HCT116 (cell line): Measurements from ENCODE around the gene NFKB2.

ENCODE experiments used
- JUND ChIP-seq: IDR thresholded peaks from 2 replicates; pipeline ENCODE4 v1.6.1; 2012
- MAX ChIP-seq: IDR thresholded peaks from 2 replicates; pipeline ENCODE4 v1.6.1; 2012
- POLR2A ChIP-seq: IDR thresholded peaks from 2 replicates; pipeline ENCODE4 v1.7.0; 2011; ENCODE audit warnings: borderline replicate concordance; ENCODE audit not compliant: insufficient read depth, insufficient read length; ENCODE audit errors: extremely low read depth
- RAD21 ChIP-seq: IDR thresholded peaks from 2 replicates; pipeline ENCODE4 v1.6.1; 2012; ENCODE audit warnings: low read depth, mild to moderate bottlenecking
- SP1 ChIP-seq: IDR thresholded peaks from 2 replicates; pipeline ENCODE4 v1.6.1; 2012; ENCODE audit warnings: low read depth
- TCF7L2 ChIP-seq: IDR thresholded peaks from 2 replicates; pipeline ENCODE4 v1.7.0; 2011; ENCODE audit warnings: borderline replicate concordance, inconsistent platforms; ENCODE audit not compliant: insufficient read depth, insufficient read length; ENCODE audit errors: extremely low read depth
- ZNF274 ChIP-seq: fragments of 200-500 bp; sonication (Bioruptor generic); IDR thresholded peaks from 2 replicates; pipeline ENCODE4 v1.6.1; 2014; ENCODE audit warnings: mild to moderate bottlenecking, low read depth, low read length, inconsistent platforms
- TF ChIP-seq, protein P1 (sequence below), 3 experiments: fragments of 200-600 bp in 1 of 3; sonication (generic) in 1 of 3; IDR thresholded peaks in 2 of 3; conservative IDR thresholded peaks in 1 of 3; 2 replicates each; pipeline ENCODE4 v1.5.1; 2012 to 2017; ENCODE audit warnings: low read depth in 2 of 3, low read length in 2 of 3, antibody characterized with exemption in 1 of 3, borderline replicate concordance in 1 of 3, control low read depth in 1 of 3, mild to moderate bottlenecking in 1 of 3, mixed read lengths in 1 of 3, mixed run types in 1 of 3, moderate library complexity in 1 of 3; ENCODE audit not compliant: insufficient read depth in 1 of 3
- TF ChIP-seq, protein P2 (sequence below): IDR thresholded peaks from 2 replicates; pipeline ENCODE4 v1.6.1; 2012; ENCODE audit warnings: low read depth

DNA sequence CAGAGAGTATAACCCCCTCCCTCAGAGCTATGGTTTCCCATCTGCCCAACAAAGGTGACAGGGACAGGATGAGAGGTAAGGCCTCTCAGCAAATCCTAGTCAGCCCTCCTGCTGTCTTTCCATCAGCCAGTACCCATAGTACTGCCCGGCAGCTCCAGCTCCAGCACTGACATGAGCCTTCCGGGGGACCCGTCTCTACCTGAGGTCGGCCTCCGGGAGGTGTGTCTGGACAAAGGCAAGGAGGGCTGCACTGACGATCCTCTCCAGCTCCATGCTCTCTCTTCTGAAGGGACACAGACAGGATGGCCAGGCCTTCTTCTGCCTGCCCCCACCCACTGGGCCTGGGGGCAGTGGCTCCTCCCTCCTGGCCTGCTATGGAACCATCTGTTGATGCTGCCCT is 29.4 kb downstream of the NFKB2 start:
- TF ChIP-seq TCF7L2, result no peak
- TF ChIP-seq, protein P1, sequence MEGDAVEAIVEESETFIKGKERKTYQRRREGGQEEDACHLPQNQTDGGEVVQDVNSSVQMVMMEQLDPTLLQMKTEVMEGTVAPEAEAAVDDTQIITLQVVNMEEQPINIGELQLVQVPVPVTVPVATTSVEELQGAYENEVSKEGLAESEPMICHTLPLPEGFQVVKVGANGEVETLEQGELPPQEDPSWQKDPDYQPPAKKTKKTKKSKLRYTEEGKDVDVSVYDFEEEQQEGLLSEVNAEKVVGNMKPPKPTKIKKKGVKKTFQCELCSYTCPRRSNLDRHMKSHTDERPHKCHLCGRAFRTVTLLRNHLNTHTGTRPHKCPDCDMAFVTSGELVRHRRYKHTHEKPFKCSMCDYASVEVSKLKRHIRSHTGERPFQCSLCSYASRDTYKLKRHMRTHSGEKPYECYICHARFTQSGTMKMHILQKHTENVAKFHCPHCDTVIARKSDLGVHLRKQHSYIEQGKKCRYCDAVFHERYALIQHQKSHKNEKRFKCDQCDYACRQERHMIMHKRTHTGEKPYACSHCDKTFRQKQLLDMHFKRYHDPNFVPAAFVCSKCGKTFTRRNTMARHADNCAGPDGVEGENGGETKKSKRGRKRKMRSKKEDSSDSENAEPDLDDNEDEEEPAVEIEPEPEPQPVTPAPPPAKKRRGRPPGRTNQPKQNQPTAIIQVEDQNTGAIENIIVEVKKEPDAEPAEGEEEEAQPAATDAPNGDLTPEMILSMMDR (IDR thresholded peaks at IDR 0.05 in 2 of 3, conservative IDR thresholded peaks at IDR 0.05 in 1 of 3; ENCODE audit: borderline replicate concordance in 1 of 3, insufficient read depth in 1 of 3, low read depth in 2 of 3, low read length in 2 of 3), result no peak
- TF ChIP-seq ZNF274, result no peak
- TF ChIP-seq POLR2A, result no peak
- TF ChIP-seq MAX, result no peak
- TF ChIP-seq, protein P2, sequence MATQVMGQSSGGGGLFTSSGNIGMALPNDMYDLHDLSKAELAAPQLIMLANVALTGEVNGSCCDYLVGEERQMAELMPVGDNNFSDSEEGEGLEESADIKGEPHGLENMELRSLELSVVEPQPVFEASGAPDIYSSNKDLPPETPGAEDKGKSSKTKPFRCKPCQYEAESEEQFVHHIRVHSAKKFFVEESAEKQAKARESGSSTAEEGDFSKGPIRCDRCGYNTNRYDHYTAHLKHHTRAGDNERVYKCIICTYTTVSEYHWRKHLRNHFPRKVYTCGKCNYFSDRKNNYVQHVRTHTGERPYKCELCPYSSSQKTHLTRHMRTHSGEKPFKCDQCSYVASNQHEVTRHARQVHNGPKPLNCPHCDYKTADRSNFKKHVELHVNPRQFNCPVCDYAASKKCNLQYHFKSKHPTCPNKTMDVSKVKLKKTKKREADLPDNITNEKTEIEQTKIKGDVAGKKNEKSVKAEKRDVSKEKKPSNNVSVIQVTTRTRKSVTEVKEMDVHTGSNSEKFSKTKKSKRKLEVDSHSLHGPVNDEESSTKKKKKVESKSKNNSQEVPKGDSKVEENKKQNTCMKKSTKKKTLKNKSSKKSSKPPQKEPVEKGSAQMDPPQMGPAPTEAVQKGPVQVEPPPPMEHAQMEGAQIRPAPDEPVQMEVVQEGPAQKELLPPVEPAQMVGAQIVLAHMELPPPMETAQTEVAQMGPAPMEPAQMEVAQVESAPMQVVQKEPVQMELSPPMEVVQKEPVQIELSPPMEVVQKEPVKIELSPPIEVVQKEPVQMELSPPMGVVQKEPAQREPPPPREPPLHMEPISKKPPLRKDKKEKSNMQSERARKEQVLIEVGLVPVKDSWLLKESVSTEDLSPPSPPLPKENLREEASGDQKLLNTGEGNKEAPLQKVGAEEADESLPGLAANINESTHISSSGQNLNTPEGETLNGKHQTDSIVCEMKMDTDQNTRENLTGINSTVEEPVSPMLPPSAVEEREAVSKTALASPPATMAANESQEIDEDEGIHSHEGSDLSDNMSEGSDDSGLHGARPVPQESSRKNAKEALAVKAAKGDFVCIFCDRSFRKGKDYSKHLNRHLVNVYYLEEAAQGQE, result no peak
- TF ChIP-seq JUND, result no peak
- no peak for TF ChIP-seq RAD21
- TF ChIP-seq SP1, result no peak
